IPS-18c (cell line): ENCODE results near the gene PID1.

ENCODE experiments used
- H3K4me3 ChIP-seq: 2 replicates; pipeline ENCODE4 v1.7.0; 2013; ENCODE audit warnings: low read depth, mild to moderate bottlenecking, low read length, moderate library complexity; ENCODE audit not compliant: insufficient read depth
- H3K9me3 ChIP-seq: one replicate; pipeline ENCODE4 v1.6.1; 2013; ENCODE audit warnings: mild to moderate bottlenecking, low read length, moderate library complexity; ENCODE audit not compliant: control insufficient read depth, insufficient read depth

PID1 gene

GRCh38 chr2:229270551-229271410 lies at the start of gene PID1:
PID1 (minus strand) TSS chr2:229271287; CDS start chr2:229271043, 244 bp downstream.
- Histone ChIP-seq H3K9me3 (no peaks in the 10 kb centered on the region), H3K4me3 (peak within 1 kb of the TSS; percentile 62)

GRCh38 chr2:229319558-229319957 lies 48.5 kb upstream of the PID1 start:
- Histone ChIP-seq H3K9me3 (peaks cover 3% of the 10 kb centered on the region), H3K4me3 (no peak overlapping the region)

- H3K9me3 ChIP-seq, result no peaks in the 10 kb centered on the region
- no peak overlapping the region for H3K4me3 ChIP-seq
Observed at GRCh38 chr2:229314117-229314516, 43.0 kb upstream of the PID1 start.

- H3K9me3 ChIP-seq, result no peaks in the 10 kb centered on the region
- H3K4me3 ChIP-seq, result no peak overlapping the region
Observed at GRCh38 chr2:229313591-229313990, 42.5 kb upstream of the PID1 start.

GRCh38 chr2:229301237-229301636 lies 30.1 kb upstream of the PID1 start:
- no peaks in the 10 kb centered on the region for H3K9me3 ChIP-seq
- no peak overlapping the region for H3K4me3 ChIP-seq

GRCh38 chr2:229300790-229301189 lies 29.7 kb upstream of the PID1 start:
- Histone ChIP-seq H3K4me3 (no peak overlapping the region), H3K9me3 (no peaks in the 10 kb centered on the region)

- H3K9me3 ChIP-seq, result no peaks in the 10 kb centered on the region
- no peak overlapping the region for H3K4me3 ChIP-seq
Observed at GRCh38 chr2:229300371-229300770, 29.3 kb upstream of the PID1 start.

GRCh38 chr2:229297247-229297646 lies 26.2 kb upstream of the PID1 start:
- no peaks in the 10 kb centered on the region for H3K9me3 ChIP-seq
- H3K4me3 ChIP-seq, result no peak overlapping the region

GRCh38 chr2:229296536-229296935 lies 25.4 kb upstream of the PID1 start:
- no peaks in the 10 kb centered on the region for H3K9me3 ChIP-seq
- H3K4me3 ChIP-seq, result no peak overlapping the region

GRCh38 chr2:229296016-229296415 lies 24.9 kb upstream of the PID1 start:
- H3K4me3 ChIP-seq, result no peak overlapping the region
- no peaks in the 10 kb centered on the region for H3K9me3 ChIP-seq

GRCh38 chr2:229287823-229288222 lies 16.7 kb upstream of the PID1 start:
- H3K9me3 ChIP-seq, result no peaks in the 10 kb centered on the region
- no peak overlapping the region for H3K4me3 ChIP-seq

- H3K4me3 ChIP-seq, result no peak overlapping the region
Observed at GRCh38 chr2:229282758-229283546, 11.9 kb upstream of the PID1 start.

GRCh38 chr2:229279516-229279915 lies 8.4 kb upstream of the PID1 start:
- H3K9me3 ChIP-seq, result no peaks in the 10 kb centered on the region
- H3K4me3 ChIP-seq, result no peak overlapping the region

More at GRCh38 chr2:229282758-229283546, 11.9 kb upstream of the PID1 start:
- H3K9me3 ChIP-seq, result no peaks in the 10 kb centered on the region

- Histone ChIP-seq H3K9me3 (no peaks in the 10 kb centered on the region), H3K4me3 (no peak overlapping the region)
Observed at GRCh38 chr2:229275506-229275905, 4.4 kb upstream of the PID1 start.

GRCh38 chr2:229273723-229274338 lies 2.7 kb upstream of the PID1 start:
- Histone ChIP-seq H3K4me3 (no peak overlapping the region), H3K9me3 (no peaks in the 10 kb centered on the region)

- H3K9me3 ChIP-seq, result no peaks in the 10 kb centered on the region
- H3K4me3 ChIP-seq, result no peak overlapping the region
Observed at GRCh38 chr2:229273006-229273722, 2.1 kb upstream of the PID1 start.

- no peaks in the 10 kb centered on the region for H3K9me3 ChIP-seq
- no peak overlapping the region for H3K4me3 ChIP-seq
Observed at GRCh38 chr2:229269941-229270340, 1.1 kb downstream of the PID1 start.
